ENCODE measurements around the gene LRRC25. TPM values are rescaled to one million over a fixed set of nuclear protein-coding genes. Genes with fewer than 3 reads are reported as not detected.

The LRRC25 gene
- polyA plus RNA-seq, 1 donor (not counting 4 experiments of a cell fraction or from before 2014, with no cell fraction given) = not detected

- H3K4me2 ChIP-seq (ENCODE audit: control insufficient read depth, extremely low read depth, insufficient read depth, low read depth, low read length) = no peak overlapping the region
- peaks cover 9% of the 10 kb centered on the region for H4K20me1 ChIP-seq (ENCODE audit: control insufficient read depth, extremely low read depth, insufficient read depth, low read length)
- H3K4me1 ChIP-seq (ENCODE audit: control insufficient read depth, extremely low read depth, insufficient read depth, low read length) = peaks cover 15% of the 10 kb centered on the region
- FAIRE-seq = no peak
- TF ChIP-seq EZH2 (IDR thresholded peaks at IDR 0.05; ENCODE audit: low read length) = no peak
- TF ChIP-seq CTCF (optimal IDR thresholded peaks at IDR 0.05 in 1 of 3, IDR thresholded peaks at IDR 0.05 in 1 of 3, conservative IDR thresholded peaks at IDR 0.05 in 1 of 3; ENCODE audit: extremely low read depth in 1 of 3, insufficient read depth in 2 of 3, low read length in 3 of 3) = no peak
- H3K9me1 ChIP-seq (ENCODE audit: control insufficient read depth, extremely low read depth, insufficient read depth, low read length) = no peaks in the 10 kb centered on the region
- no peak overlapping the region for H3K27ac ChIP-seq (ENCODE audit: control insufficient read depth, insufficient read depth, low read length)
- DNase-seq (ENCODE audit: low read depth, low spot score) = no peak
- dilution Hi-C loops (cut with MboI; ENCODE audit: extremely low pct_ligation_motif_present, low sequenced_read_pairs) = no loop called here
- H3K9ac ChIP-seq (ENCODE audit: control insufficient read depth, extremely low read depth, insufficient read depth, low read length) = no peak overlapping the region
- H3K79me2 ChIP-seq (ENCODE audit: control insufficient read depth, insufficient read depth, low read length) = peaks cover 14% of the 10 kb centered on the region
- H3K9me3 ChIP-seq (ENCODE audit: control insufficient read depth, low read depth, low read length) = no peaks in the 10 kb centered on the region
- no peak overlapping the region for H2AFZ ChIP-seq (ENCODE audit: control insufficient read depth, low read length)
- no peaks in the 10 kb centered on the region for H3K27me3 ChIP-seq (ENCODE audit: control insufficient read depth, extremely low read depth, insufficient read depth, low read length)
- H3K4me3 ChIP-seq (ENCODE audit: control insufficient read depth in 2 of 3, extremely low read depth in 1 of 3, insufficient read depth in 2 of 3, low read depth in 1 of 3, low read length in 3 of 3) = no peak overlapping the region
- peaks cover 0 to 2% of the 10 kb centered on the region in 2 experiments for H3K36me3 ChIP-seq (ENCODE audit: control insufficient read depth in 2 of 2, extremely low read depth in 1 of 2, insufficient read depth in 2 of 2, low read length in 2 of 2)
These were observed 25.2 kb upstream of the LRRC25 start for GRCh38 chr19:18422530-18423191.

GRCh38 chr19:18421371-18421959, 24.0 kb upstream of the LRRC25 start:
- no peak overlapping the region for H3K4me3 ChIP-seq (ENCODE audit: control insufficient read depth in 2 of 3, extremely low read depth in 1 of 3, insufficient read depth in 2 of 3, low read depth in 1 of 3, low read length in 3 of 3)
- DNase-seq (ENCODE audit: low read depth, low spot score) = no peak
- no peaks in the 10 kb centered on the region for H3K27me3 ChIP-seq (ENCODE audit: control insufficient read depth, extremely low read depth, insufficient read depth, low read length)
- no peak overlapping the region for H3K27ac ChIP-seq (ENCODE audit: control insufficient read depth, insufficient read depth, low read length)
- H2AFZ ChIP-seq (ENCODE audit: control insufficient read depth, low read length) = no peak overlapping the region
- TF ChIP-seq CTCF (optimal IDR thresholded peaks at IDR 0.05 in 1 of 3, IDR thresholded peaks at IDR 0.05 in 1 of 3, conservative IDR thresholded peaks at IDR 0.05 in 1 of 3; ENCODE audit: extremely low read depth in 1 of 3, insufficient read depth in 2 of 3, low read length in 3 of 3) = no peak
- no peak for TF ChIP-seq EZH2 (IDR thresholded peaks at IDR 0.05; ENCODE audit: low read length)
- H3K79me2 ChIP-seq (ENCODE audit: control insufficient read depth, insufficient read depth, low read length) = peaks cover 14% of the 10 kb centered on the region
- no peak for FAIRE-seq
- no peak overlapping the region for H3K9ac ChIP-seq (ENCODE audit: control insufficient read depth, extremely low read depth, insufficient read depth, low read length)
- H3K9me3 ChIP-seq (ENCODE audit: control insufficient read depth, low read depth, low read length) = no peaks in the 10 kb centered on the region
- no peak overlapping the region for H3K4me2 ChIP-seq (ENCODE audit: control insufficient read depth, extremely low read depth, insufficient read depth, low read depth, low read length)
- H3K4me1 ChIP-seq (ENCODE audit: control insufficient read depth, extremely low read depth, insufficient read depth, low read length) = peaks cover 25% of the 10 kb centered on the region
- dilution Hi-C loops (cut with MboI; ENCODE audit: extremely low pct_ligation_motif_present, low sequenced_read_pairs) = no loop called here
- peaks cover 6% of the 10 kb centered on the region for H4K20me1 ChIP-seq (ENCODE audit: control insufficient read depth, extremely low read depth, insufficient read depth, low read length)
- peaks cover 0 to 2% of the 10 kb centered on the region in 2 experiments for H3K36me3 ChIP-seq (ENCODE audit: control insufficient read depth in 2 of 2, extremely low read depth in 1 of 2, insufficient read depth in 2 of 2, low read length in 2 of 2)
- no peaks in the 10 kb centered on the region for H3K9me1 ChIP-seq (ENCODE audit: control insufficient read depth, extremely low read depth, insufficient read depth, low read length)

Data from keratinocyte (primary cell).